HPDE6-E6E7 (cell line): ENCODE measurements around the gene NAP1L1.

Source experiments
- DNase-seq: peaks from one replicate; pipeline ENCODE4 v3.0.0; 2011; ENCODE audit warnings: missing footprints; ENCODE audit errors: extremely low spot score

The NAP1L1 gene

DNA sequence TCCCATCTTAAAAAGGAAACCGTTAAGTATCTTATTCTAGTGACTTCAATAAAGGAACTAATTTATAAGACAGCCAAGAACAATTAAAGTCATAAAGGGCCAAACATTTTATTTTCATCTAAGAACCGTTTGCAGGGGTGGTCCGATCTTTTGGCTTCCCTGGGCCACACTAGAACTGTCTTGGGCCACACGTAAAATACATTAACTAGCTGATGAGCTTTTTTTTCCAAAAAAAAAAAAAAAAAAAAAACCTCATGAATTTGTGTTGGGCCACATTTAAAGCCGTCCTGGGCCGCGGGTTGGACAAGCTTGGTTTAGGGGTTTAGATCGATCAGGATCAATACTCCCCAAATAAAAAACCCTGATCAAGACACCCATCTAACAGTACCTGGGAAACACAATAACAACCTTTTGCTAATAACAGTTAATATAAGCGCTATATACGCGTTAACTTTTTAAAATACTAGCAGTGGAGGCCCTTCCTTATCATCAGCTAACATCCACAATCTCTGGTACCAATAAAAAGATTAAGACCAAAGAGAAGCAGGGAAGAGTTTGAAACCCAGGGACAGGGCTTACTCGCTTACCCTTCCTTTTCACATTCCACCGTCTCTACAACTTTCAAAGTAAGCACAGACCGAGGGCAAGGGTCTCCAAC, 1.1 kb downstream of the NAP1L1 start:
- DNase-seq, result no peak

DNA sequence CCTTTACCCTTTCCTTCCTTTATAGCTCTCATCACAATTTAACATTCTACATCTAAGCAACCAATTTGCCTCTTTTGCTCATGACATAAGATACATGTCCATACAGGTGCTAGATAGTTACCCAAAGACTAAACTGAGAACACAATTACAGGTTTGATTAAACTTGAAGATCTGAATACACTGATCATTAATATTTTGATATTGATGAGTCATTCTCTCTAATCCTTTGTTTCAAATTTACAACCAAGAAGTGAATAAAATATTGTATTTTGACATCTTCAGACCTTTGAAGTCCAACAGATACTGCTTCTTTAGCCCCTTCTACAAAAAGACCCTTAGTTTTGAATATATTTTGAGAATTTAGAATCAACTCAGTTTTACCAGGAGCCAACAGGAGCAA, 2.6 kb downstream of the NAP1L1 start:
- DNase-seq, result no peak

DNA sequence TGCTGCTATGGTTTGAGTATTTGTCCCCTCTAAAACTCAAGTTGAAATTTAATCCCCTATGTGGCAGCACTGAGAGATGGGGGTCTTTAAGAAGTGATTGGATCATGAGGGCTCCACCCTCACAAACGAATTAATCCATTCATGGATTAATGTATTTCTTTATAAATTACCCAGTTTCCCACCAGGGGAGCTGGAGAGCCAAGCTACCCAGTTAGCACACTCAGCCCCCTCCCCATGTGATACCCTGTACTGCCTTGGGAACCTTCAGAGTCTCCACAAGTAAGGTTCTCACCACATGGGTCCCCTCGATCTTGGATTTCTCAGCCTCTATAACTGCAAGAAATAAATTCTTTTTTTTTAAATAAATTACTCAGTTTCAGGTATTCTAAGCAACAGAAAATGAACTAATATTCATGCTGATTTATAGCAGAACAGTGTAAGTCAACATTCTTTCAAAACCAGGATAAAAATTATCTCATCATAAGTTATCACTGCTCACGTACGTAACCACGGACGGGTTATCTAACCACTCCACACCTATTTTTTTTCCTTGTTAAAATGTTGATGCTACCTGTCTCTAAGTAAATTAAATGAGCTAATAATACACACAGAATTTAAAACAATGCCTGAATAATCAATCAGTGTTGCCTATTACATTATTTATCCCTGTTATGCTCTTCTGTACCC, 3.6 kb downstream of the NAP1L1 start:
- no peak for DNase-seq

DNA sequence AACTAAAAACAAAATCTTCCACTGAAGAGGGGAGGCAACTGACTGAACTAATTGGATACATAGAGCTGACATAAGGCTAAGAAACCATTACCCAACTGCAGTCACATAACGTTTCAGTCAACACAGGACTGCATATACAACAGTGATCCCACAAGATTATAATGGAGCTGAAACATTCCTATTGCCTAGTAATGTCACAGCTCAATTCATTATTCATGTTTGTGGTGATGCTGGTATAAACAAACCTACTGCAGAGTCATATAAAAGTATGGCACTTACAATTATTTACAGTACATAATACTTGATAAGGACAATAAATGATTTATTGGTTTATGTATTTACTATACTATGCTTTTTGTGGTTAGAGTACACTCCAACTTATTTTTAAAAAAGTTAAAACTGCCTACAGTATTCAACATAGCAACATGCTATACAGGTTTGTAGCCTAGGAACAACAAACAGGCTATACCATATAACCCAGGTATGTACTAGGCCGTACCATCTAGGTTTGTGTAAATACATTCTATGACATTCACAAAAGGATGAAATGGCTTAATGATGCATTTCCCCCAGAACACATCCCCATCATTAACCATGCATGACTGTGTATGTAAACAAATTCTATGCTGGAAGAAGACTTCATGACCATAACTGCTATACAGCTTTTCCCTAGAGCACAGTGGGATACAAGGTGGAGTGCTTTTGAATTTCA, 4.3 kb downstream of the NAP1L1 start:
- no peak for DNase-seq

DNA sequence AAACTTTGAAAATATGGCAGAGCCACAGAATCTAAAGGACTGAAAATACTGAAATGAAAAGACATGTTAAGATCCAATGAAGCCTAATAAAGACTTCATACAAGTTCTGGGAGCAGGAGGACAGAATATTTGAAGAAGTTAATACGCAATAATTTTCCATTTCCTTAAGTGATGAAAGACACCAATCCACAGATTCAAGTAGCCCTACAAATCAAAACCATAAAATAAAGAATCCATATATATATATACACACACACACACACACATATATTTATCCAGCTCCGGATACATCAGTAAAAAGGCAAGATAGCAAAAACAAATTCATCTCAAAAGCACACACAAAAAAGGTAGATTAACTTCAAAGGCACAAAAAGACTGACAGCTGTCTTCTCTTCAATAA, 5.7 kb downstream of the NAP1L1 start:
- DNase-seq, result no peak

DNA sequence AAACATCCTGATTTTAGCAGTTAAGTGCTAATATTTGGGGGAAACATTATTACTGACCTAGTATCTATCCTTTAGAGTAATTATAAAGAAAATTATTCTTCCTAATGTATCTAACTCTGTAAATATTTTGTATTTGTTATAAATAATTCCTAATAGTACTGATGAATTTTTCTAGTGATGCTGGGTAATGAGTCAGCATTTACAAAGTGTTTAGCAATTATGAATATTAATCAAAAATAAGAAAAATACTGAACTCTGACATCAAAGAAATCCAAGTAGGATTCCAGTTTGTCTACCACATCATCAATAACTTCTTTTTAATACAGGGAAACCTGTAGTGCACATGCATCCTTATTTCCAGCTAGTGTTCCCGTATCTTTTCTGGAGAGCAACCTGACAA, 9.0 kb downstream of the NAP1L1 start:
- no peak for DNase-seq

DNA sequence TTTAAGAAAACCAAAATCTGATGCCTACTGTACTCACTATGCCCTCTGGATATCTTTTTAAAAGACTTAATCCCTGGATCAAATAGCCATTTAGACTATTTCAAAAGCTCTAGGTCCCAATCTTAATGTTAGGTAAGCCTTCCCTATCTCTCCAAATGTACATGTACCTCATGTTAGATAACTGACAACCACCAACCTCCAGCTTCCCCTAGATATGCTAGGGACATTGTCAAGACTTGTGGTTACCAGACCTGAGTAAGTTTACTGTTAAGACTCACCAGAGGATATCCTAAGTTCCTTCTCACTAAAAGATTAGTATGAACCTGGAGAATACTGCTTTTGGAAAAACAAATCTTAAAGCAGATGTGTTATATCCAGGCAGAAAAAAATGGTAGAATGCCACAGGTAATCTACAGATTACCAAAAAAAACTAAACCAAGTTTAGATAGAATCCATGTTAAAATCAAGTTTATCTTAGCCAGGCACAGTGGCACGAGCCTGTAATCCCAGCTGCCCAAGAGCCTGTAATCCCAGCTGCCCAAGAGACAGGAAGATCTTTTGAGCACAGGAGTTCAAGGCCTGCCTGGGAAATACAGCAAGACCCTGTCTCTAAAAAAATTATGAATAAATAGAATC, 9.7 kb downstream of the NAP1L1 start:
- DNase-seq, result no peak

DNA sequence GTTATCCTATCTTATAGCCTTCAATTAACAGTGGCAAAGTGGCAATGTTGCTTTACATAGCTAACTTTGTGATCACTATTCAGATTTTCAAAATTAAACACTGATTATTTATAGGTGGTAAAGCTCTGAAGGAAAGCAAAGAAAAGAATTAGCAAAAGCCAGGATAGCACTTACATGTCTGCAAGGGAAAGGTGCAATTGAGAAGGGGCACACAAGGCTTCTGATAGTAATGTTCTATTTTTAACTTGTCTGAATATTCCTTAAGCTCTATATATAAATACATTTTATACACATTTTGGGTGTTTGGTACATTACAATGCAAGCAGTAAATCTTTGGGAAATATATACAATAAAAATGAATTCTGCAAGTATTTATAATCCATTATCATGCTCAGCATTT, 10.9 kb downstream of the NAP1L1 start:
- no peak for DNase-seq

DNA sequence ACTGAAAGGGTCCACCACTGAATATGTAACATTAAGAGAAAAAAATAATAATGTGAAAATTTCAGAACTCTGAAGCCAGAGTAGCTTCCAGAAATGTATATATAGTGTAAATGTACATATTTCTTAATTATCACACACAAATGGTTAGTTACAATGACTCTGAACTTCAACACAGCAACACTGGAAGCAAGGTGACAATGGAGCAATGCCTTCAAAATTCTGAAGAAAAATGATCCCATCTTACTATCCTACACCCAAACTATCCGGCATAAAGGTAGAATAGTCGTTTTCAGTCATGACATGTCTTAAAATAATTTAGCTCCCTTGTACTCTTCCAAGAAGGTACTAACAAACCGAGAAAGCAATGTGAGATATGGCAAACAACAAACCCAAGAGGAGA, 11.9 kb downstream of the NAP1L1 start:
- no peak for DNase-seq

DNA sequence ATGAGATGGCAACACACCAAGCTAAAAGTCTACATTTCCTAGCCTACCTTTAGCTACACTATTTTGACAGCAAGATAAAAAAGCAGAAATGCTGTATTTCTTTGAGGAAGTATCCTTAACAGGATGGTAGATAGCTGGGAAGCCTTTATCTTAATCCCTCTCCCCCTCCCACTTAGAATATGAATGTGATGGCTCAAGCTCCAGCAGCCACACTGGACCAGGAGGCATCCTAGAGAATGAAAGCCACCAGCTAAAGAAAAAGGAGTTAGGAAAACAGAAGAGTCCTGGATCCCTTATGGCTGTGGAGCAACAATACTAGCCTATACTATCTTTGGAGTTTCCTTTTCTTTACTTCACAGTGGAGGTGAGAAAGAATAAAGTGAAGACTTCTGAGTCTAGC, 15.1 kb downstream of the NAP1L1 start:
- DNase-seq, result no peak

DNA sequence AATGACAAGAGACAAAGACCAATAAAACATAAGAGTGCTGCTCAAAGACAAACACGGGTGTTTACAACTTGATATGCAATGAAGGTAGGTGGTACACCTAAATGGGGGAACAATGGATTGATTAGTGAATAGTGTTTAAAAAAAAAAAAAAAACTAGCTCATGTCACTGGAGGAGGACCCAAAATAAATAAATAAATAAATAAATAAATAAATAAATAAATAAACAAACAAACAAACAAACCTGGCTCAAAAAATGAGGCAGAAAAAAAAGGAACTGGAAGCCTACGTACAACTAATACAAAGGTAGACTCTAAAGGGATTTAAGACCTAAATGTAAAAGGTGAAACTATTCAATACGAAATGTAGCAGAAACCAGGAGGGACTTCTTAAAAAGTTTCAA, 18.6 kb downstream of the NAP1L1 start:
- DNase-seq, result no peak

DNA sequence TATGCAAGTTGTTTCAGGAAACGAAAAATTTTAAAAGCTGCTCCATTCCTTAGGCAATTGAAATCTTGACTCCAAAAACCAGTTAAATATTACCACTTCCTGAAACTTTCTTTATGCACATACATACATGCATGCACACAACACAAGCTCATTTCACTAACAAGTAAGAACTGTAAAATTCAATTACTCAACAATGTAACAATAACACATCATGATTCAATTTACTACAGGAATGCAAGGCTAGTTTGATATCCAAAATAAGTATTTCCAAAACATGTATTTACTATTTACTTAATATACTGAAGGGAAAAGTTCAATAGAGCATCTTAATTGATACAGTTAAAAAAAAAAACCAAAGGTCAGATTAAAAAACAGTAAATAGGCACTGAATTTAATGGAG, 19.6 kb downstream of the NAP1L1 start:
- DNase-seq, result no peak

DNA sequence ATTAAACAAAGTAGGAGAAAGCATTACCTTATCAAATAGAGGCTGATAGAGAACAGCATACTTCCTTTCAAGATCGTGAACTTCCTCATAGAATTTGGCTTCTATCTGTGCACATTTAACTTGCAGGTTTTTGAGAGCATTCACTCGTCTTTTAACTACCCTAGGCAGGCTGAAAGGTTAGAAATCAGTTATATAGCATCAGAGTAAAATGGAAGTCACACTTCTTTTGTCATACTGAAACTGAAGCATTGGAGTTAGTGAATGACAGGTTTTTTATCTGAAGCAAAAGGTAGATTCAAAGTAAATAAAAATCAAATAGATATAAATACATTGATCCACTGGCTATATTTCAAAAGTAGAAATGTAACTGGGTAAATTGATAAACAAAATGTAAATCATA, 24.4 kb downstream of the NAP1L1 start:
- DNase-seq, result no peak

DNA sequence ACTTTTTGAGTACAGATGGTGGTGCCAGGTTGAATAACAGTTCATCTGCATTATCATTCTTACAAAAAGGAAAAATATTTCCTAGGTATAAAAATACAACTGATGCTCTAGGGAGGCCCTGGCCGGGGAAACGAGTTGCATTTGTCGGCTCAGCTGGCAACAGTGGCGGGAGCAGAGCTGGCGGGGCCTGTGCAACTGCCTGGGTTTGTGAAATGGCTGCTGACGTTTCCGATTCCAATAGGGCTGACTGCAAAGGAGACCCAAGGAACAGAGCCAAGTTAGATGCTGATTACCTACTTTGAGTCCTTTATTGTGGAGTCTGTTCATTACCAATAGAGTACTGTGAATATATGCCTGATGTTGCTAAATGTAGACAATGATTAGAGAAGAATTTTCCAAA, 27.2 kb downstream of the NAP1L1 start:
- no peak for DNase-seq

DNA sequence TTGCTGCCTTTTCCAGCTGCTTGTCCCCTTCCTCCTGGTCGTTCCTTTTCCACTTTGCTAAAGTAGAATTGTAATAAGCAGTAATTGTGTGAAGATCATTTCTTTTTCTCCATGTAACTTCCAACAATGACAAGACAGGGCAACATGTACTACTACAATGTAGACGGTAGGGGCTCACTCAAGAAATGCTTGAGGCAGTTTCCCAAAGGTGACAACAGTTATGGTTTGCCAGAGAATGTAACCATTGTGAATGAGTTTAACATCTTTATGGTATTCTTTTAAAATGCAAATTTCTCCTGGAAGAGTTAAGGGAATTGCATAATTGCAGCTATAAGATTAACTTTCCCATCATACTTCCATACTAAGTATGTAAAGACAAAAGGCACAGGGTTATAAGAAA, 29.1 kb downstream of the NAP1L1 start:
- DNase-seq, result no peak

DNA sequence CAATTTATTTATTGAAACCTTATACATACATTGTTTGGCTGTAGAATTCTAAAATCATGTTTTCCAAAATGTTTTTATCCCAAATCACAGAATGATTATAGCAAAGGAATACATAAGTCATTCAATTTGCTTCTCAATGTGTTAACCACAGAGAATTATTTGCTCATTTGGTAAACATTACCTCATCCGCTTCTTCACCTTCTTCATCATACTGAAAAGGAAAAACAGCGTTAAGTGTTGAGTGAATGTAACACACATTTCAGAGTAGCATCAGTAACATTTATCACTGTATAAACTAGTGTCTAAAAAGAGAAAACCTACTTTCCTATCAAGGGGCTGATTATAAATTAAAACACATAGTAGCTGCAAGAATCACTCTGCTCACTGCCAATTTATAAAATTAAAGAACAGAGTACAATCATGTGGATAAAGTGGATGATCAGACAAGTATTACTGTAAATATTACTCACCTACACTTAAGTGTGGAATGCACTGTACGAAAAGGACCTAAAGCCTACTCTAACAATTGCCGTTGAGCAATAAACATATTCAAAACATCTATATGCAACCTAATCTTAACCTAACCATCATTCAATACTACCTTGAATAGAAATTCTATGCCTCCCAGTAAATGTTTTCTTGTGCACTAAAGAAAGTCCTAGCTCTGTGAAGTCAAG, 34.8 kb downstream of the NAP1L1 start:
- DNase-seq, result no peak

DNA sequence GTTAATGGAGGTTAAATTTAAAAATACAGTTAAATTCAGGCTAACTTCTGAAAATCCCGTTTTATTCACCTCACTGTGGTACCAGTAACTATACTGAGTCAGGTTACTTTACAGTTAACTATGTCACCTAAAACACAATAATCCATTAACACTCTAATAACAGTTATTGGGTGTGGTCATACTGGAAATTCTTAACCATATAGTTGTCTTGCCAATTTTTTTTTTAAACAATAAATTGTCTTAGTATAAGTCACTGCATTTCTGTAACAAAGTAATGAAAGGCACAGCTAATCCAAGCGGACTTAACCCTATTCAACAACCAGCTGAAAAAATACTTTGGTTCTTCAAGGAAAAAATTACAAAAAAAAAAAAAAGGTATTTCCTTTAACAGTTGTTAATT, 36.7 kb downstream of the NAP1L1 start:
- DNase-seq, result no peak

DNA sequence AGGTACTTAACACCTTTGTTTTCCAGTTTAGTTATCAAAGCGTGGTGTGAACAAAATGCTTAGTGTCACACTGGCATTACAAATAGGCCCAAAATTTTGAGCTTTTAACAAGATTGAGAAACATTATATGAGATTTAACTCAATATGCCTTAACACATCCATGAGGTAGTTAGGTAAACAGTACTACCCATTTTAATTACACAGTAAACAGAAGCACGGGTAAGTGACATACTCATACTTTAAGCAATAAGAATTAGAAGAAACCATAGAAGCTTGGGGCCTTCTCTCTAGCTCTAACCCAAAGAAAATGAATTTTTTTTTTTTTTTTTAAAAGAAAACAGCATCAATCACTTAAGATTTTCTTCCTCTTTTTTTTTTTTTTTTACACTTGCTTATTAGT, 37.4 kb downstream of the NAP1L1 start:
- no peak for DNase-seq

DNA sequence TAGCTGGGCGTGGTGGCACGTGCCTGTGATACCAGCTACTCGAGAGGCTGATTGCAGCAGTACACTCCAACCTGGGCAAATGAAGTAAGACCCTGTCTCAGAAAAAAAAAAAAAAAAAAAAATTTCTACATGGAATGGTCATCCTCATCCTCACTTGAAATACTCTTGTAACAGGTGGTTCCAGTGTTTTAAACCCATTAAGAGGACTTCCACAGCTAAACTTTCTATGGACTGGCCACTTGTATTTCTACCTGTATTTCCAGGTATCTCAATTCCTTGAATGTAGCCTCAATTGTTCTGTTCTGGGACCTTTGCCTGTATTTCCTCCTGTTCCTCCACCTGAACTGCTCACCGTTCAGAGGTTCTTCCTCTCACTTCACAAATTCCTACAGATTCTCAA, 41.1 kb downstream of the NAP1L1 start:
- no peak for DNase-seq

DNA sequence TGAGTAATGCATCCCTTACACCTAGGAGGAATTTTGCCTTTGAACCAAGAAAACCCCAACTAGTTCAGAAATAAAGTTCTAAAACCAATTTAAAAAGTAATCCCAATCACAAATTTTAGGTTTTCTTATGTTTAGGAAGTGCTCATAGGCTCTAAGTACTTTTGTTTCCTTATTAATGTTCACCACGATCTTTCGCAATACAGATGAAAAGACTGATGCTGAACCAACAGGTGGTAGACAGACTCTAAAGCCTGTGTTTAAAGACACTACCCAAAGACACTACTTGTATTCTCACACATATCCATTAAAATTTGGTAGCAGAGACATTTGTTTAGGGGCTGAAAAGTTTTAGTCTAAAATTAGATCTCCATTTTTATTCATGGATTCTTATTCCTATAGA, 42.3 kb downstream of the NAP1L1 start:
- DNase-seq, result no peak

DNA sequence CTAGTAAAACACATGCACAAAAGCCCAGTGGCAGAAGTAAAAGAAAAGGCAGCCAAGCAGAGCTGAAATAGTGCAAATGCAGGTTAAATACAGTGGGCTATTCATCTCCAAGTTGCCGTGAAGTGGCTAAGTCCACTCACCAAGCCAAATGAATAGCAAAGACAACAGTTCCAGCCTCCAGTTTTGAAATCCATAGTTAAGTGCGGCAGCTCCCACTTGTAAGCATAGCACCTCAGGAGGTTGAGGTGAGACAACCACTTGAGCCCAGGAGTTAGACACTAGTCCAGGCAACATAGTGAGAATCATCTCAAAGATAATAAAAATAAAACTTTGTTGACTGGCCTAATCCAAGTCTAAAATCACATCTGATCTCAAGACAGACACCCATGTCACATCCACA, 43.1 kb downstream of the NAP1L1 start:
- no peak for DNase-seq

DNA sequence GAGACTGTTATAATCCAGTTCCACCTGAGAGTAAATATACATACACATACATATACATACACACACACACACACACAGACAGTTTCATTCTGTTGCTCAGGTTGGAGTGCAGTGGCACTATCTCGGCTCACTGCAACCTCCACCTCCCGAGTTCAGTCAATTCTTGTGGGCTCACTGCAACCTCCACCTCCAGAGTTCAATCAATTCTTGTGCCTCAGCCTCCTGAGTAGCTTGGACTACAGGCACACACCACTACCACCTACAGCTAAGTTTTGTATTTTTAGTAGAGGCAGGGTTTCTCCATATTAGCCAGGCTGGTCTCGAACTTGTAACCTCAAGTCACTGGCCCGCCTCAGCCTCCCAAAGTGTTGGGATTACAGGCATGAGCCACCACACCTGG, 44.0 kb downstream of the NAP1L1 start:
- no peak for DNase-seq
